Endothelial cell of umbilical vein (primary cell): Measurements from ENCODE around the gene MATN1. TPM values are rescaled to one million over a fixed set of nuclear protein-coding genes. Genes with fewer than 3 reads are reported as not detected.

Experiments
- Bru-seq: library from RNA; stranded (reverse); fragments of 400-500 nt; gene quantifications from one replicate; lab custom pipeline; 2021; lab: Mats Ljungman, UMichigan
- BruChase-seq, 2 experiments: library from RNA; stranded (reverse); fragments of 400-500 nt; gene quantifications; one replicate each; lab custom pipeline; 2021; lab: Mats Ljungman, UMichigan
- BruUV-seq: library from RNA; stranded (reverse); fragments of 400-500 nt; replicated peaks from 2 replicates; lab custom pipeline; 2021; lab: Mats Ljungman, UMichigan
- CTCF ChIA-PET: fragments of 300-600, 350-600 bp; sonication (Branson Sonifier 250); formaldehyde crosslinking; loops from one replicate; lab custom pipeline; 2021; ENCODE audit warnings: antibody characterized with exemption, inconsistent platforms; lab: Charles Lee
- POLR2A ChIA-PET: fragments of 300-600, 350-600 bp; sonication (Branson Sonifier 250); formaldehyde crosslinking; loops from one replicate; lab custom pipeline; 2021; ENCODE audit warnings: antibody characterized with exemption, inconsistent platforms; lab: Charles Lee
- DNase-seq: peaks from one replicate; pipeline ENCODE4 v3.0.0-alpha.2; 2011; ENCODE audit warnings: low read depth, low spot score
- FAIRE-seq: peaks from 2 replicates; lab custom pipeline; 2011; peaks lifted over from hg19 to GRCh38; lab: Jason Lieb, UNC
- H2AFZ ChIP-seq: 2 replicates; pipeline ENCODE4 v1.6.0; 2012; ENCODE audit warnings: low read depth, low read length, control low read depth, inconsistent platforms
- H3K27ac ChIP-seq: 2 replicates; pipeline ENCODE4 v1.5.1; 2011; ENCODE audit warnings: low read depth, mild to moderate bottlenecking, control low read depth, low read length, moderate library complexity; ENCODE audit not compliant: insufficient read depth
- H3K27me3 ChIP-seq, 2 experiments: 2 replicates each; pipeline versions ENCODE4 v1.6.0 to v1.6.1; 2011; ENCODE audit warnings: low read length in 2 of 2, mixed read lengths in 1 of 2; ENCODE audit not compliant: control insufficient read depth in 2 of 2, insufficient read depth in 2 of 2
- H3K36me3 ChIP-seq, 2 experiments: 2 replicates in 1 of 2; 3 replicates in 1 of 2; pipeline ENCODE4 v1.5.1; 2011; ENCODE audit warnings: low read length in 2 of 2, mild to moderate bottlenecking in 1 of 2, moderate library complexity in 1 of 2; ENCODE audit not compliant: control insufficient read depth in 2 of 2, insufficient read depth in 2 of 2; ENCODE audit errors: extremely low read depth in 1 of 2
- H3K4me1 ChIP-seq: 3 replicates; pipeline ENCODE4 v1.5.1; 2011; ENCODE audit warnings: mild to moderate bottlenecking, low read length; ENCODE audit not compliant: control insufficient read depth, insufficient read depth; ENCODE audit errors: extremely low read depth
- H3K4me2 ChIP-seq: 2 replicates; pipeline ENCODE4 v1.6.1; 2011; ENCODE audit warnings: low read length, control low read depth, mixed read lengths; ENCODE audit not compliant: insufficient read depth
- H3K4me3 ChIP-seq, 3 experiments: fragments of 200-600 bp in 1 of 3; sonication (generic), shearing (Covaris generic) in 1 of 3; replicated peaks in 1 of 3; 2 replicates each; pipeline ENCODE4 v1.5.1; 2011 to 2016; ENCODE audit warnings: control low read depth in 3 of 3, low read length in 3 of 3, mild to moderate bottlenecking in 2 of 3, inconsistent platforms in 1 of 3, low read depth in 1 of 3, moderate library complexity in 1 of 3; ENCODE audit not compliant: insufficient read depth in 1 of 3
- H3K79me2 ChIP-seq: 2 replicates; pipeline ENCODE4 v1.6.0; 2012; ENCODE audit warnings: low read length, inconsistent platforms; ENCODE audit not compliant: control insufficient read depth, insufficient read depth
- H3K9ac ChIP-seq: replicated peaks from 2 replicates; pipeline ENCODE3; 2011; ENCODE audit warnings: low read length, control low read depth; ENCODE audit not compliant: insufficient read depth; ENCODE audit errors: extremely low read depth
- H3K9me1 ChIP-seq: replicated peaks from 3 replicates; pipeline ENCODE4 v1.6.0; 2011; ENCODE audit warnings: mild to moderate bottlenecking, low read length; ENCODE audit not compliant: control insufficient read depth, insufficient read depth; ENCODE audit errors: extremely low read depth
- H3K9me3 ChIP-seq: replicated peaks from 2 replicates; pipeline ENCODE4 v1.5.1; 2012; ENCODE audit warnings: low read length, inconsistent platforms; ENCODE audit not compliant: control insufficient read depth, insufficient read depth
- H4K20me1 ChIP-seq: replicated peaks from 2 replicates; pipeline ENCODE3; 2011; ENCODE audit warnings: mild to moderate bottlenecking, low read length; ENCODE audit not compliant: control insufficient read depth, insufficient read depth; ENCODE audit errors: extremely low read depth
- EZH2 ChIP-seq: IDR thresholded peaks from 2 replicates; pipeline ENCODE4 v1.6.1; 2012; ENCODE audit warnings: borderline replicate concordance, low read depth, mild to moderate bottlenecking, moderate library complexity, low read length, inconsistent platforms; ENCODE audit not compliant: severe bottlenecking
- FOS ChIP-seq: IDR thresholded peaks from 2 replicates; pipeline ENCODE4 v1.6.1; 2011; ENCODE audit warnings: mild to moderate bottlenecking, low read length, moderate library complexity, borderline replicate concordance; ENCODE audit not compliant: insufficient read depth
- GATA2 ChIP-seq: IDR thresholded peaks from 2 replicates; pipeline ENCODE4 v1.7.0; 2011; ENCODE audit warnings: low read depth, mild to moderate bottlenecking, moderate library complexity, mixed read lengths, low read length; ENCODE audit not compliant: insufficient read length, insufficient read depth
- JUN ChIP-seq: IDR thresholded peaks from 2 replicates; pipeline ENCODE4 v1.6.1; 2011; ENCODE audit warnings: borderline replicate concordance, low read depth; ENCODE audit not compliant: insufficient read length, insufficient read depth
- MYC ChIP-seq: IDR thresholded peaks from one replicate; pipeline ENCODE4 v1.6.1; 2011; ENCODE audit warnings: mild to moderate bottlenecking, low read depth, low read length
- POLR2A ChIP-seq: IDR thresholded peaks from 2 replicates; pipeline ENCODE4 v1.6.1; 2012; ENCODE audit warnings: low read depth, mild to moderate bottlenecking, control low read depth, low read length
- POLR2AphosphoS5 ChIP-seq: IDR thresholded peaks from 2 replicates; pipeline ENCODE4 v1.6.1; 2012; ENCODE audit warnings: low read depth, mild to moderate bottlenecking, control low read depth, low read length, moderate library complexity; ENCODE audit not compliant: insufficient read depth
- dilution Hi-C: fragments of 300-500 bp; cut with MboI; formaldehyde crosslinking; loops from one replicate; pipeline ENCODE4 v1.15.0; 2019; ENCODE audit warnings: low sequenced_read_pairs; ENCODE audit not compliant: extremely low pct_ligation_motif_present
- intact Hi-C: fragments of 100-400 bp; cut with micrococcal nuclease; formaldehyde crosslinking; loops from one replicate; pipeline ENCODE4 v1.10.0; 2022
- long read RNA-seq: library from polyadenylated mRNA; stranded (forward); transcript quantifications from one replicate; pipeline ENCODE4 v2.0.0, GENCODE V29; 2021
- polyA minus RNA-seq, 3 experiments: library from RNA; depleted of rRNA, polyadenylated mRNA; stranded (reverse); fragments of >200 nt; gene quantifications; 1 replicate in 1 of 3; 2 replicates in 2 of 3; pipeline ENCODE4 v1.2.3, GENCODE V29; 2011
- polyA plus RNA-seq, 4 experiments: library from polyadenylated mRNA; depleted of rRNA in 3 of 4; stranded (reverse) in 3 of 4; unstranded in 1 of 4; fragments of >200 nt; gene quantifications; 2 replicates each; pipeline versions ENCODE4 v1.2.1 to v1.2.3, GENCODE V29; 2011 to 2012; ENCODE audit warnings: missing spikeins in 1 of 4
- total RNA-seq: library from RNA; stranded (reverse); gene quantifications from 2 replicates; pipeline ENCODE4 v1.2.3, GENCODE V29; 2021
- TF ChIP-seq, protein P1 (sequence below): IDR thresholded peaks from 2 replicates; pipeline ENCODE4 v1.6.1; 2011; ENCODE audit not compliant: insufficient read depth, insufficient read length
- TF ChIP-seq, protein P2 (sequence below), 2 donors: IDR thresholded peaks; 1 replicate in 1 of 2; 2 replicates in 1 of 2; pipeline ENCODE4 v1.5.1; 2011; ENCODE audit warnings: low read length in 2 of 2, mild to moderate bottlenecking in 2 of 2, moderate library complexity in 2 of 2, control low read depth in 1 of 2, inconsistent platforms in 1 of 2, low read depth in 1 of 2; ENCODE audit not compliant: insufficient read depth in 1 of 2; ENCODE audit errors: extremely low read depth in 1 of 2

MATN1 gene, protein sequence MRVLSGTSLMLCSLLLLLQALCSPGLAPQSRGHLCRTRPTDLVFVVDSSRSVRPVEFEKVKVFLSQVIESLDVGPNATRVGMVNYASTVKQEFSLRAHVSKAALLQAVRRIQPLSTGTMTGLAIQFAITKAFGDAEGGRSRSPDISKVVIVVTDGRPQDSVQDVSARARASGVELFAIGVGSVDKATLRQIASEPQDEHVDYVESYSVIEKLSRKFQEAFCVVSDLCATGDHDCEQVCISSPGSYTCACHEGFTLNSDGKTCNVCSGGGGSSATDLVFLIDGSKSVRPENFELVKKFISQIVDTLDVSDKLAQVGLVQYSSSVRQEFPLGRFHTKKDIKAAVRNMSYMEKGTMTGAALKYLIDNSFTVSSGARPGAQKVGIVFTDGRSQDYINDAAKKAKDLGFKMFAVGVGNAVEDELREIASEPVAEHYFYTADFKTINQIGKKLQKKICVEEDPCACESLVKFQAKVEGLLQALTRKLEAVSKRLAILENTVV
- 0.29 TPM in 1 of 2 replicates, not detected in the other for total RNA-seq
- polyA plus RNA-seq = 0.13 and 0.36 TPM in 2 replicates
- polyA plus RNA-seq (2011; cell fraction: cytosol; rRNA removed) = 0.03 and 0.04 TPM in 2 replicates
- polyA plus RNA-seq (2011; cell fraction: nucleus; rRNA removed) = 0.41 and 0.69 TPM in 2 replicates
- polyA plus RNA-seq (2012) = 0.16 TPM in 1 of 2 replicates, not detected in the other
- polyA minus RNA-seq = 0.19 and 0.51 TPM in 2 replicates
- not detected for polyA minus RNA-seq (2011; cell fraction: cytosol; rRNA and poly(A)+ RNA removed)
- not detected in 2 replicates for polyA minus RNA-seq (2011; cell fraction: nucleus; rRNA and poly(A)+ RNA removed)
- percentile 10 among the genes with signal in this experiment for Bru-seq, nascent RNA
- BruChase-seq, experiment 1, labeled RNA remaining after a 6-hour chase = percentile 7 among the genes with signal in this experiment
- percentile 20 among the genes with signal in this experiment for BruChase-seq, experiment 2, labeled RNA remaining after a 2-hour chase
- long read RNA-seq = 0 reads

DNA sequence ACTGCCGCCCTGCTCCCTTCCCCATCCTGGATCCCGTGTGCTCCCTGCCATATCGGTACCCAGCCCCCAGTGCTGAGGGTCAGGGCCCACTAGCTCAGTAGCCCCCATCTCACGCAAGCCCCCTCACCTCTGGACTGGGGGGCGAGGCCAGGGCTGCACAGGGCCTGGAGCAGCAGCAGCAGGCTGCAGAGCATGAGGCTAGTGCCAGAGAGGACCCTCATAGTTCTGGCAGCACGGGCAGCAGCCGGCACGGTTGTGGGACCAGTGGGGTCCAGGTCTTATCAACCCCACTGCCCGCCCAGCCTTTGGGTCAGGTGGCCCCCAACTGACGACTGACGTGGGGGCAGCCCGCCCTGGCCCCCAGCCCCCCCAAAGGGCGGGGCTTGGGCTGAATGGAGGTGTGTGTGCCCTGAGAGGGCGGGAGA is at the start of gene MATN1:
Gene MATN1 (minus strand): TSS at position 255 of the 425 bp plus-strand sequence. CDS start 34 bp downstream, at position 221.
- no peaks in the 10 kb centered on the region for H3K9me3 ChIP-seq
- FAIRE-seq (no peak), DNase-seq (no peak)
- no peak within 1 kb of the TSS for H3K4me3 ChIP-seq
- no TSS peak for BruUV-seq
- no peaks in the 10 kb centered on the region for H4K20me1 ChIP-seq
- TF ChIP-seq, protein P1, sequence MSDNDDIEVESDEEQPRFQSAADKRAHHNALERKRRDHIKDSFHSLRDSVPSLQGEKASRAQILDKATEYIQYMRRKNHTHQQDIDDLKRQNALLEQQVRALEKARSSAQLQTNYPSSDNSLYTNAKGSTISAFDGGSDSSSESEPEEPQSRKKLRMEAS = no peak
- TF ChIP-seq POLR2AphosphoS5 (no peak), EZH2 (no peak), JUN (no peak), POLR2A (no peak), GATA2 (no peak), MYC (no peak), FOS (no peak)
- TF ChIP-seq, protein P2, sequence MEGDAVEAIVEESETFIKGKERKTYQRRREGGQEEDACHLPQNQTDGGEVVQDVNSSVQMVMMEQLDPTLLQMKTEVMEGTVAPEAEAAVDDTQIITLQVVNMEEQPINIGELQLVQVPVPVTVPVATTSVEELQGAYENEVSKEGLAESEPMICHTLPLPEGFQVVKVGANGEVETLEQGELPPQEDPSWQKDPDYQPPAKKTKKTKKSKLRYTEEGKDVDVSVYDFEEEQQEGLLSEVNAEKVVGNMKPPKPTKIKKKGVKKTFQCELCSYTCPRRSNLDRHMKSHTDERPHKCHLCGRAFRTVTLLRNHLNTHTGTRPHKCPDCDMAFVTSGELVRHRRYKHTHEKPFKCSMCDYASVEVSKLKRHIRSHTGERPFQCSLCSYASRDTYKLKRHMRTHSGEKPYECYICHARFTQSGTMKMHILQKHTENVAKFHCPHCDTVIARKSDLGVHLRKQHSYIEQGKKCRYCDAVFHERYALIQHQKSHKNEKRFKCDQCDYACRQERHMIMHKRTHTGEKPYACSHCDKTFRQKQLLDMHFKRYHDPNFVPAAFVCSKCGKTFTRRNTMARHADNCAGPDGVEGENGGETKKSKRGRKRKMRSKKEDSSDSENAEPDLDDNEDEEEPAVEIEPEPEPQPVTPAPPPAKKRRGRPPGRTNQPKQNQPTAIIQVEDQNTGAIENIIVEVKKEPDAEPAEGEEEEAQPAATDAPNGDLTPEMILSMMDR (IDR thresholded peaks at IDR 0.05; ENCODE audit: extremely low read depth in 1 of 2, insufficient read depth in 1 of 2, low read depth in 1 of 2, low read length in 2 of 2) = no peak
- ChIA-PET POLR2A (no interaction called here), CTCF (interaction anchor here (1.6 to 9.0 kb wide), 2 partner anchors 10 to 58 kb away, joined by 4 to 726 read pairs; no protein-coding TSS in a partner anchor)
- dilution Hi-C loops = no loop called here
- H3K9ac ChIP-seq = no peak within 1 kb of the TSS
- no peak within 1 kb of the TSS for H3K27ac ChIP-seq
- H3K27me3 ChIP-seq = no peaks in the 10 kb centered on the region
- H3K4me2 ChIP-seq = no peak within 1 kb of the TSS
- no peaks in the 10 kb centered on the region for H3K79me2 ChIP-seq
- H2AFZ ChIP-seq = no peak within 1 kb of the TSS
- H3K36me3 ChIP-seq = no peaks in the 10 kb centered on the region
- intact Hi-C loops = no loop called here
- peaks cover 5% of the 10 kb centered on the region for H3K4me1 ChIP-seq
- no peaks in the 10 kb centered on the region for H3K9me1 ChIP-seq
